HG03175 (cell line): ENCODE data around the gene CTSD.

Experiments
- ATAC-seq: cut with Tn5 transposase; IDR thresholded peaks from one replicate; pipeline ENCODE4 v1.9.1; 2021; ENCODE audit warnings: mild to moderate bottlenecking, moderate library complexity; ENCODE audit not compliant: unreplicated experiment

Gene CTSD

DNA sequence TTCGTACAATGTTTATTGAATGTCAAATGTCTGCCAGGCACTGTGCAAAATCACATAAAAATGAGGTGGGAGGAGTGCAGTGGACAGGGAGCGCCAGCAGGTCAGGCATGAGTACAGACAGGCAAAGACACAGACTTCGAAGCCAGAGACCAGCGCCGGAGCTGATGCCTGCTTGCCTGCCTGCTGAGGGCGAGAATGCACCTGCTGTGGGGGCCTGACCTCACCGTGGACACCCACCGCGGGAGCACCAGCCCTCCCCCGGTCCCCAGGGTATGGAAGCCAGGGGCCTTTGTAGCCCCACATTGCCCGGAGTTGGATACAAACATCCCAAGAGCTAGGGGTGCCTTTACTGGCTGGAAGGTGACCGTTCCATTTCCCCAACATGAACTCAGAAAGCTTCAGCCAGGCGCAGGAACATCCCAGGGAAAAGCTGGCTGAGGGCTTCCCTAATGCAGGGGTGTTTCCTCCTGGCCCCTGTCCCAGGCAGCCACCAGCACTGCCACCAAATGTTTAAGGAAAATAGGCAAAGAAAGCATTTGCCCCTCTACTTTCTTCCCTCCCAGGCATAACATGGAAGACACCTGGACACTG, 31.2 kb downstream of the CTSD start:
- ATAC-seq, result no peak

DNA sequence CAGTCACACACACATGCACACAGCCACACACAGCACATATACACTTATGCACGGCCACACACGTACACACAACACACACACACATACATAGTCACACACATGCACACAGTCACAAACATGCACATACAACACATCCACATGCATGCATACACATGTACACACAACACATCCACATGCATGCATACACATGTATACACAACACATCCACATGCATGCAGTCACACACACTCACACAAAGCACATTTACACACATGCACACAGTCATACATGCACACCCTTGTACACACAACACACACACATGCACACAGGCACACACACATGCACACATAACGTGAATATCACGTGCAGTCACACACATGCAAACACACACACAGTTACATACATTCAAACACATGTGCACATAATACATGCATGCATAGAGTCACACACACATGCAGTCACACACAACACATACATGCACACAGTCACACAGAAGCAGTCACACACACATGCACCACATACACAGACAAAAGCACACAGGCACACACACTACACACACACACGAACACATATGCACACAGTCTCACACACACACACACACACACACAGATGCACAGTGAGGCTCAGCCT, 32.2 kb downstream of the CTSD start:
- no peak for ATAC-seq

DNA sequence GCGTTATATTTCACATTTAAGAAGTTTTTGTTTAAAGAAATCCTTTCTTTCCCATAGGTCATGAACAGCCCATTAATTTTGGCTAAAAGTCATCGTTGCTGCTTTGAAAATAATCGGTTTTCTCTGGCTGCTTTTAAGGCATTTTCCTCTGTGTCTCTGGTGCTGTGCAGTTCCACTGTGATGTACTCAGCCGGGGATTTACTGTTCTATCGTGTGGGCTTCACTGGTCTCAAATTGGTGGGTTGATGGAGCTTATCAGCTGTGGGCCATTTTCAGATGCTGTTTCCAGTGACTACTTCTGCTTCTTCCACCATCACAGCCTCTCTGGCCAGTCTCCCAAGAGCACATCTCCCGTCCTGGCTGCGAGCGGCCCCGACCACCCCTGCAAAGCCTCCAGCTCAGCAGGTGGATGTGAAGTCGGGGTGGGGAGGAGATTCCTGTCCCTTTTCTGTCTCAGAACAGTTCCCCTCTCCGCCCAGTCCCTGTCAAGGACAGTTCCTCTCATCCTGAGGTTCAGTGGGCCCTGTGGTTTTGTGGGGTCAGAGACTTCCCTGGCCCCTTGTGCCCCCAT, 33.6 kb downstream of the CTSD start:
- no peak for ATAC-seq

DNA sequence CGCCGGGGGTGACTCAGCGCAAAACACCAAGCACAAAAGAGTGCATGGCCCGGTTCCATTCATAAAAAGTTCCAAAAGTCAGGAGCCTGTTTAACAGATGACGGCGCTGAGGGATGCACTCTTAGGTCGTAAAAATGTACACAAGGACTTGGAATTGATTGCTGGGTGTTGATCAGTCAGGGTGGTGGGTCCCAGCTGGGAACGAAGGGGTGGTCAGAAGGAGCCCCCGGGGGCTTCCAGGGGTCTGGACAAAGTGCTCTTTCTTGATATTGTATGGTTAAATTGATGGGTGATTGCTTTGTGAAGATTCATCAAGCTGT, 34.1 kb downstream of the CTSD start:
- no peak for ATAC-seq

DNA sequence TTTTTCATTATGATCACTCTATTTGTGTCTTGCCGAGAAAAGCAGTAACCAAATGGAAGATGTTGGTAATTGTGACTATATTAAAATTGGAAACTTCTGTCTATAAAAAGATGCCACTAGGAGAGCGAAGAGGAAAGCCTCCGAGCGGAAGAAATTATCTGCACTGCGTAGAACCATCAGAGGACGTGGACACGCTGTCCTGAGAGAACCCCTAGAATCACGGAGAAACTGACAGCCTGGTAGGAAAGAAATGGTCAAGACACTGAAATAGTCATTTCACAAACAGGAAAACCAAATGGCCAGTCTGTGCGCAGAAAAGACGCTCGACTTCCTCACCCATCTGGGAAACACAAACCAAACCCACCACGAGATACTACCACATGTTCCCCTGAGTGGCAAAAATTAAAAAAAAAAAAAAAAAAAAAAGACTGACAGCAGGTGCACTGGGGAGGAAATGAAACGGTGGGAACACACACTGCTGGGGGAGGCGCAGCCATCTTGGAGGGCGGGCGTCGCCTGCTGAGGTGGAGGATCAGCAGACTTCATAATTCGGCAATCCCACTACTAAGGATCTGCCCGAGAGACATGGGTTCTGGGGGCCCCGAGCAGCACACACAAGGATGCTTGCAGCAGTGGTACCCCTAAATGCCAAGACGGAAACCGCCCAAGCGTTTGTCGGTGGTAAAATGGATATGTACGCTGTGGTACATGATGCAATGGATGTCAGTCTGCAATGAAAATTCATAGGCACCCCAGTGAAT, 34.6 kb downstream of the CTSD start:
- ATAC-seq, result no peak

DNA sequence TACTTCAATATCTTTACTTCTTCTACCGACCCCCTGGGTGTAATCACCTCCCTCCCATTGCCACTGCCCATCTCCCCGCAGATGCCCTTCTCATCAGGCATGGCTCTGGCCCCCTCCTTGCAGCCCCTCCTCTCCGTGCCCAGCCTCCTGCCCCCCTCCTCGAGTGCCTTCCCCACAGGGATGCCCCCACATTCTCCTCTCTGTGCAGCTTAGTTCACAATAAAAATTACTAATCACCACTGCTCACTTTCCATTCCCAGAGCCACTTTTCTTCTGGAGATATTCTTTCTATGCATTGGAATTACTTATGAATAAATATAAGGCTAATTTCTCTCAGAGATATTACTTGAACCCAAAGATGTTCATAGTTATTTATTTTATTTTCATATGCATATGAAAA, 35.4 kb downstream of the CTSD start:
- ATAC-seq, result no peak

DNA sequence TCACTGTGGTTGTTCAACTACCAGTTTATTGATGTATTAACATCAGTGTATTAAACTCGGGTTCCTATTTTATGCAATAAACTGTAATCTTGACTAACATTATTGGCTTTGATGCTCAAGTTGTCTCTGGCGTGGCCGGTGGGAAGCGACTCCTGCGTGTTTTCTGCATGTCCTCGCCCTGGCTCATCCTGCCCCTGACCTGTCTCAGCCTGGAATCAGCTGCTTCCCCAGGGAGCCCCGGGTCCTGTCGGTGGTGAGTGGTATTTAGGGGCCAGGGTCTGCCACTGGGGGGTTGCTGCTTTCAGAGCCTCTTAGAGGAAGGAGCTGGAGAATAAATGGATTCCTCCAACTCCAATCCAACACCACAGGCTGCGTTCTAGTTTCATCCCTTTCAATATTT, 35.9 kb downstream of the CTSD start:
- ATAC-seq, result no peak

DNA sequence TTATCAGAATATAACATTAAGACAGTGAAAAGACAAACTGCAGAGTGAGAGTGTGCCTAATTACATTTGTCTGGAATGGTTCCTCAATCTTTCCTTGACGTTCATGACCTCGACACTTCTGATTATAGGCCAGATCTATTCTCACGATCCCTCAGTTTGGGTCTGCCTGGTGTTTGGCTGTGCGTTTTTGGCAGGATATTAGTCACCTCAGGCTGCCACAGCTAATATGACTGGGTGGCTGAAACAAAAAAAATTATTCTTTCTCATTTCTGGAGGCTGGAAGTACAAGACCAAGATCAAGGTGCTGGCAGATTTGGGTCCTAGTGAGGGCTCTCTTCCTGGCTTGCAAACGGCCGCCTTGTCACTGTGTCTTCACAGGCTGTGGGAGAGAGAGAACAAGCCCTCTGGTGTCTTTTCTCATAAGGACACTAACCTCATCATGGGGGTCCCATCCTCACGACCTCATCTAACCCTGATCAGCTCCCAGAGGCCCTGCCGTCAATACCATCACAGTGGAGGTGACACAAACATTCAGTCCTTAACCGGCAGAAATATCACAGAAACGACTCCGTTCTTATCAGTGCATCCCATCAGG, 36.5 kb downstream of the CTSD start:
- ATAC-seq, result no peak

DNA sequence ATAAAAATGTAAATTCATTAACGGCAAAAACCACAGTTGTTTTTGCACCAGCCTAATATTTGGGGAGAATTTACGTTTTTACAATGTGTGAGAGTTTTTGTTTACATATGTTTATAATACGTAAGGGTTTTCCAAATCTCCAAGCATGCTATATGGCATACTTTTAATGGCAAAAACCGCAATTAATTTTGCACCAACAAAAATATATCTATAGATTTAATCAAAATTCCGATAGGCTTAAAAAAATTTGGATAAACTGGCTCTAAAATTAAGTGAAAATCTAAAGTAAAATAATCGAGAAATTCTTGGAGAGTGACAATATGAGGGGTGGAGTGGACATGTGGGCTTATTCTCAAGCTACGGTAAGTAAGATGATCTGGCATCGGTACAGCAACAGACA, 43.9 kb downstream of the CTSD start:
- no peak for ATAC-seq

DNA sequence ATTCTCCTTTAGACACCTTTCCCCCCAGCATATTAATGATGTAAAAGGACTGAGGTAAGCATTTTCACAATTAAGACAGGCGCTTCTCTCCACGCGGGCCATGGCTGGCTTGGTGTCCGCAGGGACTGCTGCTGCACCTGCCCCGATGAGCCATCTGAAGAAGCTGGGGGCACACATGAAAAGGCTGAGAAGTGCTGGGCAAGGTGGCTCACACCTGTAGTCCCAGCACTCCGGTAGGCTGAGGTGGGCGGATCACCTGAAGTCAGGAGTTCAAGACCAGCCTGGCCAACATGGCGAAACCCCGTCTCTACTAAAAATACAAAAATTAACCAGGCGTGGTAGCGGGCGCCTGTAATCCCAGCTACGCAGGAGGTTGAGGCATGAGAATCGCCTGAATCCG, 45.4 kb downstream of the CTSD start:
- ATAC-seq, result no peak

DNA sequence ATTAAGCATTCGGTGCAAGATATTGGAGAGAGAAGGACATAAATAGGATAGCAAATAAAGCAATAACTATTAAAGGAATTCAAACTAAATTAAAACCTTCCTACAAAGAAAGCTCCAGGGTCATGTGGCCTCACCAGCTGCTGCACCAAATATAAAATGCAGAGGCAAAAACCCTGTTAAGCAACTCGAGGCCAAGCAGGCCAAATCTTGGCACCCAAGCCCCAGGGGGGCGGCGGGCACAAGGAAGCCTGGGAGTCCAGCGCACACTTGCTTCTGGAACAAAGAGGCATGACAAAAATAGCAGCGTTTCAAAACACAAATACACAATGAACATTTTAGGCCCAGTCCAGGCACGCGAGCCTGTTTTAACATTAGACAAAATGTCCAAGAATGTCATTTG, 46.0 kb downstream of the CTSD start:
- ATAC-seq, result no peak

DNA sequence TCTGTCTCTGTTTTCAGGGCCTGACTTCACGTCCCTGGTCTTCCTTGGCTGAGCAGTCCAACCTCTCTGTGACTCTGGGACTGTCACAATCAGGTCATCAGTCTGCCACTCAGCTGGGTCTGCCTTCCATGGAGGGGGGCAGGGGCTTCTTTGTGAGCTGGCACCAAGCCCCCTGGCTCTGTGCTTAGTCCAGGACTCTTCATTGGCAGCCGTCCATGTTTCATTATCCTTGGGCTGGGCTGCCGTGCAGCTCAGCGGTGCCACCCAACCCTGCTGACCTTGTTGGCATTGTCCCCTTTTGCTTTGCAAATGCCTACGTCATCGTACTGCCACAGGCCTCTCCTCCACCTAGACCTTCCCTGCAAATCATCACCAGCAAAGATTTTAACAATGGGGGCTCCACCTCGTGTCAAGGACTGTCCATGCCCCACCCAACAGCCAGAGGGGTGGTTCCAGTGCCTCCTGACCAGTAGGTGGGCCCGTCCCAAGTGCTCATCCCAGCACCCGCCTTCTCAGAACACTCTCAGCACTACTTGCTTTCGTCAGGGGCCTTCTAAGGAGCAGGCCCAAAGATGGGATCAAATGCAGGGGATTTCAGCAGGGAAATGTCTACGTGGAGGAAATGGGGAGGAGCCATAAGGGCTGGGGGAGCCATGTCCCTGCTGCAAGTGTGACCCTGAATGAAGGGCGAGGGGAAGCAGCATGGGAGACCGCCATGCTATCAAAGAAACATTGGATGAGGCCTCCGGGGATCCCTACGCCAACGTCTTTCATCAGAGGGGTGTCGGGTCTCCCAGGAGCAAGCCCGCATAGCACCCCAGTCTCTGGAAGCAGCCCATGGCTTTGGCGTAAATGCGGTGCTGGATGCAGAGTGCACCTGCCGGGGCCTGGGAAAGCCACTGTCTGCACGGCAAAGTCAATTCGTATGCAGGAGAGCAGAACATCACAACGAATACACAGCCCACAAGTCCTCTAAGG, 48.5 kb downstream of the CTSD start:
- ATAC-seq, result no peak

DNA sequence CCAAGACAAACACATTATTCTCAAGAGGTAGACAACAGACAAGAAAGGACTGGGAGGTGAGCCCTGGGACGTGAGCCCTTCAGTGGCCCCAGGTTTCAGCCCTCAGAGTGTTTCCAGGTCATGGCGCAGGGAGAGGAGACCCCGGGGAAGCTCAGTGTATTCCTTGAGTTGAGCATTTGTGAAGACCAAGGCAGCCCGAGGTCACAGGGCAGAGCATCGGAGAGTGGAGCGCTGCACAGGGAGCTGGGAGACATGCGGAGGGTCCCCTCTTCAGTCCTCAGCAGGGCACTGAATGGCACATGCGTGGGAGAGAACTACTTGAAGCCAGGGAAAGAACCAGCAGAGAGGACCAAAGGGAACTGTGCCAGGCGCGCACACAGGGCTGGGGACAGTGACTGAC, 55.0 kb downstream of the CTSD start:
- ATAC-seq, result no peak

DNA sequence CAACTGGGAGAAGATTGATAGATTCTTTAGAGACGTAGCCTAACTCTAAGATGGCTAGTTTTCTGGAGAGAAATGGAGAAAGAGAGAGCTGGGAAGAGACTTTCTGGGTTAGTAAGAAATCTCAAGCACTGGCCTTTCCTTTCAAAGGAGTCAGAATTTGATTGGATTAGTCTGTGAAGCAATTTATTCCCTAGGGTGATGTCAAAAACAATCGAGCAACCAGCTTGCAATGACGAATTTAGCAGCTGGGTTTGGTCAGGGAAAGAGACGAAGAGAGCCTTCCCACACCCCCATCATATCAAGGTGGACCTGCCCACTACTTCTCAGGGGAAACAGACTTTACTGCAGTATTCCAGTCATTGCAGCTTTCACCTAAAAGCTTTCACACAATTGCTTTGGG, 56.0 kb downstream of the CTSD start:
- ATAC-seq, result no peak

DNA sequence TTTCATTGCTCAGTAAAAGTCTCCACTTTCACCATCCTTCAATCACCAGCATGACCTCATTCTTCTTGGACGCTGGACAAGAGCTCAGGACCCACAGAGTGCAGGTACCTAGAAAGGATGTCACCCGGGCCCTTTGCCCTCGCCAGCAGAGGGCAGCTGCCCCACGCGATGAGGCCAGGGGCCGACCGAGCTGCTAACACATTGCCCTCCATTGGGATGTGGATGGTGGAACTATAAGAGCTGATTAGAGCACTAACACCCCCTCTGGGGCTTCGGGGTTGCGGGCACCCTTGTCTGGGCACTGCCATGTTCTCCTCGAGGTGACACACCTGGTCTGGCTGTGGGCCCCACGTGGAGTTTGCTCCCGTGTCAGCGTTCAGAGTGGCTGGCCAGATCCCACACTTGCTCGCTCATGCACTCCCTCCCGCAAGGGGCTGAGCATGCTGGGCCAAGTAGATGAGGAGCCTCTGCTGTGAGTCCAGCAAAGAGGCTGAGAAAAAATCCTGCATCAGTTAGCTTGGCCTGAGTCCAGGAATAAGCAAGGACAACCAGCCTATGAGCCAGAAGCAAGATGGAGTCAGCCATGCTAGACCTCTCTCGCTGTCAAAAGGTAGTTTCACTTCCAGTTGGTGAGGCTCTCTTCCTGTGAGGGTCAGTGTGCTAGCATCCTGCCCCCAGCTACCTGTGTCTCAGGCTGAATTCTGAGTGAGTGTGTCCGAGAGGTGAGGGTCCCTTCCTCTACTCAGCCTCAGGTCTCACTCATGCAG, 56.9 kb downstream of the CTSD start:
- no peak for ATAC-seq

DNA sequence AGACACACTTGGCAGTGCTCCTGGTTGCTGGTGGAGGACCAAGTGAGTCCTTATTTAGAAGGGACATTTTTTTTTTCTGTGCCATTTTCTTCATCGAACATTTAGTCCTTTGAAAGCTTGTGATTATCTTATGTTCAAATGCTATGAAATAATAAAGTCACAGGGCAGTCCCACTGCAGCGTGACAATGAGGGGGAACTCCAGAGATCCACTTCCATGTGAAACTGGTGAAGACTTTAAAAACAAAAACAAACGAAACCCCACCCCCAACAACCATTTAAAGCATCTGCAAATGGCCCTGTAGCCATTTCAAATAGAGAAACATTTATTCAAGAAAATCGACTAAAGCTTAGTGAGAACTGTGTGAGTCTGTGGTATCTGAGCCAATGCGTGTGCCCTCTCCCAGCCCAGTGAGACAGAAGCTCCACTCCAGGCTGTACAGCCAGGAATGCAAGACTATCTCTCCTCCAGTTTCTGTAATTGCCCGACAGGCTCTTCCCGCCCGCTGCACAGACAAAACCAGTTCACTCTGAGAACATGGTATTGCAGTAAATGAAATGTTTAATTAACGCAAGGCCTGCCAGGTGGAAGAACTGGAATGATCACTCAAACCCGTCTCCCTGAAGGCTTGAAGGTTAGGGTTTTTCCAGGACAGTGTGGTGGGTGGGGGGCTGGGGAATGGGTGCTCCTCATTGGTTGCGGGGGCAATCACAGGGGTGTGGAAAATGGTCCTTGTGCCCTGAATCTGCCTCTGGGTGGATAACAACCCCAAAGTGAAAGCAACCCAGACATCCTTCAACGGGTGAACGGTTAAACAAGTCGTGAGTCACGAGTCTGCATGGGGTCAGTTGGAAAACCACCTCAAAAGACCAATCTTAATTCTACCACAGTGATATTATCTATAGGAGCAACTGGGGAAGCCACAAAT, 58.3 kb downstream of the CTSD start:
- ATAC-seq, result no peak

DNA sequence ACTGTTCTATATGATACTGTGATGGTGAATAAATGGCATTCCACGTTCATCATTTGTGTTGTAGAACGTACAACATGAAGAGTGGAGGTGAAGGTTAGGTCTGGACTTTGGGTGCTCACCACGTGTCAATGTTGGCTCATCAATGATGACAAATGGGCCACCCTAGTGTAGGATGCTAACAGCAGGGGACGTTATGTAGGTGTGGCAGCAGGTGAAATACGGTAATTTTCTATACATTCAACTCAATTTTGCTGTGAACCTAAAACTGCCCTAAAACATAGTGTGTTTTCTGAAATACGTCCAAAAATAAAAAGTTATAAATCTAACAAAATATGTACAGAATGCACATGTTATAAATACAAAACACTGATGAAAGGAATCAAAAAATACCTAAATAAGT, 60.6 kb downstream of the CTSD start:
- no peak for ATAC-seq
